H9 (cell line): ENCODE data around the gene POMGNT1. TPM values are rescaled to one million over a fixed set of nuclear protein-coding genes. Genes with fewer than 3 reads are reported as not detected.

Source experiments
- DNase-seq: peaks from one replicate; pipeline ENCODE4 v3.0.0-alpha.2; 2017
- H2AFZ ChIP-seq: one replicate; pipeline ENCODE4 v1.6.1; 2013; ENCODE audit warnings: mild to moderate bottlenecking, low read length, control low read depth, moderate library complexity
- H2AK5ac ChIP-seq: 2 replicates; pipeline ENCODE4 v1.6.1; 2013; ENCODE audit warnings: low read length, control low read depth, mixed read lengths; ENCODE audit not compliant: insufficient read length
- H2BK120ac ChIP-seq: one replicate; pipeline ENCODE4 v1.6.1; 2013; ENCODE audit warnings: low read depth, mild to moderate bottlenecking, low read length, control low read depth, inconsistent platforms; ENCODE audit not compliant: poor library complexity, severe bottlenecking
- H2BK12ac ChIP-seq: 2 replicates; pipeline ENCODE4 v1.6.1; 2013; ENCODE audit warnings: low read length, control low read depth, mixed read lengths, low read depth; ENCODE audit not compliant: insufficient read length
- H2BK15ac ChIP-seq: 2 replicates; pipeline ENCODE4 v1.6.1; 2013; ENCODE audit warnings: low read depth, low read length, control low read depth
- H2BK20ac ChIP-seq: one replicate; pipeline ENCODE4 v1.6.1; 2013; ENCODE audit warnings: low read depth, mild to moderate bottlenecking, low read length, control low read depth, inconsistent platforms; ENCODE audit not compliant: poor library complexity, severe bottlenecking
- H2BK5ac ChIP-seq: 2 replicates; pipeline ENCODE4 v1.6.1; 2013; ENCODE audit warnings: low read length, control low read depth, mixed read lengths; ENCODE audit not compliant: insufficient read length
- H3K14ac ChIP-seq: 2 replicates; pipeline ENCODE4 v1.6.1; 2013; ENCODE audit warnings: low read length, control low read depth; ENCODE audit not compliant: insufficient read depth
- H3K18ac ChIP-seq: 2 replicates; pipeline ENCODE4 v1.6.1; 2013; ENCODE audit warnings: low read depth, mild to moderate bottlenecking, mixed read lengths, low read length, control low read depth; ENCODE audit not compliant: insufficient read length
- H3K23ac ChIP-seq: 2 replicates; pipeline ENCODE4 v1.6.1; 2013; ENCODE audit warnings: low read length, control low read depth, mixed read lengths, low read depth; ENCODE audit not compliant: insufficient read length
- H3K23me2 ChIP-seq: 2 replicates; pipeline ENCODE4 v1.6.1; 2013; ENCODE audit warnings: low read depth, mild to moderate bottlenecking, mixed read lengths, low read length, control low read depth; ENCODE audit not compliant: insufficient read length, poor library complexity, severe bottlenecking
- H3K27ac ChIP-seq: 2 replicates; pipeline ENCODE4 v1.5.1; 2013; ENCODE audit warnings: low read length, control low read depth, mixed read lengths, low read depth; ENCODE audit not compliant: insufficient read length
- H3K27me3 ChIP-seq: 2 replicates; pipeline ENCODE4 v1.6.1; 2013; ENCODE audit warnings: low read length, control low read depth, inconsistent platforms; ENCODE audit not compliant: insufficient read depth
- H3K4ac ChIP-seq: 2 replicates; pipeline ENCODE4 v1.6.1; 2013; ENCODE audit warnings: low read depth, mild to moderate bottlenecking, control low read depth, inconsistent platforms, low read length, moderate library complexity
- H3K4me1 ChIP-seq: 2 replicates; pipeline ENCODE4 v1.6.1; 2013; ENCODE audit warnings: low read length, control low read depth, inconsistent platforms; ENCODE audit not compliant: insufficient read depth
- H3K4me2 ChIP-seq: 2 replicates; pipeline ENCODE4 v1.6.1; 2013; ENCODE audit warnings: low read length, control low read depth, mixed read lengths; ENCODE audit not compliant: insufficient read length, insufficient read depth
- H3K56ac ChIP-seq: 2 replicates; pipeline ENCODE4 v1.6.1; 2013; ENCODE audit warnings: low read depth, mild to moderate bottlenecking, mixed read lengths, low read length, control low read depth; ENCODE audit not compliant: insufficient read length
- H3K79me1 ChIP-seq: 2 replicates; pipeline ENCODE4 v1.6.1; 2013; ENCODE audit warnings: low read depth, mild to moderate bottlenecking, moderate library complexity, low read length, control low read depth, inconsistent platforms; ENCODE audit not compliant: insufficient read depth, poor library complexity, severe bottlenecking
- H3K79me2 ChIP-seq: 2 replicates; pipeline ENCODE4 v1.6.1; 2013; ENCODE audit warnings: low read length, control low read depth, inconsistent platforms; ENCODE audit not compliant: insufficient read depth
- H3K9ac ChIP-seq: 2 replicates; pipeline ENCODE4 v1.6.1; 2013; ENCODE audit warnings: low read length, control low read depth, mixed read lengths; ENCODE audit not compliant: insufficient read length; ENCODE audit errors: extremely low read depth
- H3K9me3 ChIP-seq: one replicate; pipeline ENCODE4 v1.6.1; 2013; ENCODE audit warnings: low read depth, low read length, inconsistent platforms; ENCODE audit not compliant: control insufficient read depth
- H3T11ph ChIP-seq: one replicate; pipeline ENCODE4 v1.6.1; 2013; ENCODE audit warnings: mild to moderate bottlenecking, low read length, control low read depth, inconsistent platforms
- H4K20me1 ChIP-seq: one replicate; pipeline ENCODE4 v1.6.1; 2013; ENCODE audit not compliant: control insufficient read depth, insufficient read length, insufficient read depth
- H4K5ac ChIP-seq: 2 replicates; pipeline ENCODE4 v1.6.1; 2013; ENCODE audit warnings: low read depth, mild to moderate bottlenecking, mixed read lengths, low read length, control low read depth; ENCODE audit not compliant: insufficient read length
- H4K8ac ChIP-seq: replicated peaks from 2 replicates; pipeline ENCODE4 v1.6.1; 2013; ENCODE audit warnings: low read length, control low read depth, mixed read lengths, low read depth; ENCODE audit not compliant: insufficient read length
- H4K91ac ChIP-seq: 2 replicates; pipeline ENCODE4 v1.6.1; 2013; ENCODE audit warnings: low read depth, mild to moderate bottlenecking, moderate library complexity, mixed read lengths, low read length, control low read depth; ENCODE audit not compliant: insufficient read length
- H3K27ac Mint-ChIP-seq, 3 experiments: 2 replicates in 2 of 3; 3 replicates in 1 of 3; pipeline ENCODE4 v1.8.0; 2020 to 2021; ENCODE audit warnings: mixed read lengths in 3 of 3, mild to moderate bottlenecking in 1 of 3, moderate library complexity in 1 of 3
- H3K27me3 Mint-ChIP-seq: 2 replicates; pipeline ENCODE4 v1.8.0; 2021; ENCODE audit warnings: low read depth, mild to moderate bottlenecking, moderate library complexity, mixed read lengths
- H3K36me3 Mint-ChIP-seq, 3 experiments: 2 replicates in 2 of 3; 3 replicates in 1 of 3; pipeline ENCODE4 v1.8.0; 2020 to 2021; ENCODE audit warnings: low read depth in 3 of 3, mixed read lengths in 3 of 3; ENCODE audit not compliant: insufficient read depth in 1 of 3
- H3K4me1 Mint-ChIP-seq, 2 experiments: 2 replicates each; pipeline ENCODE4 v1.8.0; 2020; ENCODE audit warnings: mixed read lengths in 2 of 2
- H3K4me3 Mint-ChIP-seq, 2 experiments: 2 replicates in 1 of 2; 3 replicates in 1 of 2; pipeline ENCODE4 v1.8.0; 2020 to 2021; ENCODE audit warnings: mild to moderate bottlenecking in 2 of 2, mixed read lengths in 2 of 2, moderate library complexity in 1 of 2
- H3K9me3 Mint-ChIP-seq, 2 experiments: 2 replicates in 1 of 2; 3 replicates in 1 of 2; pipeline ENCODE4 v1.8.0; 2020; ENCODE audit warnings: mild to moderate bottlenecking in 2 of 2, mixed read lengths in 2 of 2, moderate library complexity in 1 of 2
- CTCF ChIP-seq: fragments of 200-600 bp; sonication (generic); conservative IDR thresholded peaks from 3 replicates; pipeline ENCODE4 v1.8.0; 2021; ENCODE audit warnings: antibody characterized with exemption, mild to moderate bottlenecking
- WGBS: extraction: QIAGEN DNeasy Blood & Tissue Kit; methylation state at CpG from one replicate; pipeline ENCODE4 v1.1.7; 2013; ENCODE audit warnings: missing lambda C conversion rate, low lambda C conversion rate, mixed read lengths; ENCODE audit not compliant: insufficient read length; ENCODE audit errors: extremely low coverage; 5-methylcytosine and 5-hydroxymethylcytosine counted together
- total RNA-seq: library from RNA; stranded (reverse); gene quantifications from 2 replicates; pipeline ENCODE4 v1.2.1, GENCODE V29; 2021

Gene POMGNT1
- total RNA-seq, 1 experiment from 2014 or later: 62.6 TPM

DNA sequence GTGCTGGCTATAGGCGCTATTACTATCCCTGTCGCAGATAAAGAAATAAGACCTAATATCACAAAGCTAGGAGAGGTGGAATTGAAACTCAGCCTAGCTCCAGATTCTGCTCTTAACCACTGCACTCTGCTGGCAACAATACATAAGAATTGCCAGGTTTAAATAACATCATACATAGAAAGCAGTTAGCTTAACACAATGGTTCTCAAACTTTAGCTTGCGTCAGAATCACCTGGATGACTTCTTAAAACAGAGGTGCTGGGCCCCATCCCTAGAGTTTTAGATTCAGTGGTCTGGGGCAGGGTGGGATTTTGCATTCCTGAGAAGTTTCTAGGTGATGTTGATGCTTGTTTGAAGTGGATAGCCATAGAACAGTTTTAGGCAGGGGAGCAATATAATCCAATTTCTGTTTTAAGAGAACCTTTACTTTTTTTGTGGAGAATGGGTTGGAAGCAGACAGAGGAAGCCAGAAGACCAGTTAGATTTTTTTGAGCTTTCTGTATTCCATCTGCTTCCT is 1.1 kb upstream of the POMGNT1 start:
- Histone ChIP-seq H4K91ac (no peak overlapping the region), H3K4me2 (no peak overlapping the region), H3K4me1 (no peaks in the 10 kb centered on the region), H3K79me2 (no peaks in the 10 kb centered on the region), H3K27me3 (no peaks in the 10 kb centered on the region), H3K9ac (no peak overlapping the region), H2BK120ac (no peak overlapping the region), H2AFZ (no peak overlapping the region), H3K18ac (no peak overlapping the region), H3K23me2 (peaks cover 22% of the 10 kb centered on the region), H2BK12ac (no peak overlapping the region), H3K27ac (no peak overlapping the region), H3K4ac (no peak overlapping the region), H3K23ac (no peak overlapping the region), H2BK20ac (no peak overlapping the region), H2AK5ac (no peak overlapping the region), H3K9me3 (no peaks in the 10 kb centered on the region), H3T11ph (no peak overlapping the region), H3K79me1 (no peaks in the 10 kb centered on the region), H3K14ac (no peak overlapping the region), H4K8ac (no peak overlapping the region), H2BK5ac (no peak overlapping the region), H3K56ac (no peak overlapping the region), H4K20me1 (no peaks in the 10 kb centered on the region), H4K5ac (no peak overlapping the region), H2BK15ac (no peak overlapping the region)
- no peaks in the 10 kb centered on the region for H3K9me3 Mint-ChIP-seq
- no peak for TF ChIP-seq CTCF
- H3K27me3 Mint-ChIP-seq: peaks cover 2% of the 10 kb centered on the region
- no peak for DNase-seq
- peak overlapping the region; percentile 71 to 85; a peak in 4 of 5 replicates for H3K4me3 Mint-ChIP-seq
- H3K4me1 Mint-ChIP-seq: peaks cover 17 to 24% of the 10 kb centered on the region in 2 experiments
- peaks cover 0 to 9% (median 6%) of the 10 kb centered on the region in 3 experiments; a peak in 3 of 7 replicates for H3K36me3 Mint-ChIP-seq
- no peak overlapping the region for H3K27ac Mint-ChIP-seq
- no CpG with 5 or more reads among the region's 3 CpGs for WGBS
